ENCODE results near the gene FUT9. TPM values are rescaled to one million over a fixed set of nuclear protein-coding genes. Genes with fewer than 3 reads are reported as not detected.

The FUT9 gene
- polyA plus RNA-seq, 2 of the 4 experiments (the other 2 are of a cell fraction): not detected

GRCh38 chr6:96065213-96065612 lies 49.4 kb downstream of the FUT9 start:
- FAIRE-seq (no peak), ATAC-seq (no peak), DNase-seq (ENCODE audit: low read depth in 1 of 2, low spot score in 1 of 2) (no peak)
- WGBS (ENCODE audit: missing lambda C conversion rate): 4% methylated on average over 2 of the region's 2 CpGs
- TF ChIP-seq GATA3 (IDR thresholded peaks at IDR 0.05; ENCODE audit: borderline replicate concordance): no peak
- TF ChIP-seq ZFP36 (IDR thresholded peaks at IDR 0.05; ENCODE audit: borderline replicate concordance, partially characterized antibody): no peak
- TF ChIP-seq BHLHE40 (IDR thresholded peaks at IDR 0.05; ENCODE audit: low read depth, low read length): no peak
- TF ChIP-seq SREBF2 (IDR thresholded peaks at IDR 0.05): no peak
- no peak for TF ChIP-seq JUN (IDR thresholded peaks at IDR 0.05)
- no peak for TF ChIP-seq CEBPB (IDR thresholded peaks at IDR 0.05)
- TF ChIP-seq RAD21 (conservative IDR thresholded peaks at IDR 0.05 in 1 of 2, IDR thresholded peaks at IDR 0.05 in 1 of 2): no peak
- no peak for TF ChIP-seq ZNF302 (CRISPR knock-in tag; IDR thresholded peaks at IDR 0.05)
- no peak for TF ChIP-seq HOXA7 (CRISPR knock-in tag; IDR thresholded peaks at IDR 0.05)
- TF ChIP-seq, protein P1, sequence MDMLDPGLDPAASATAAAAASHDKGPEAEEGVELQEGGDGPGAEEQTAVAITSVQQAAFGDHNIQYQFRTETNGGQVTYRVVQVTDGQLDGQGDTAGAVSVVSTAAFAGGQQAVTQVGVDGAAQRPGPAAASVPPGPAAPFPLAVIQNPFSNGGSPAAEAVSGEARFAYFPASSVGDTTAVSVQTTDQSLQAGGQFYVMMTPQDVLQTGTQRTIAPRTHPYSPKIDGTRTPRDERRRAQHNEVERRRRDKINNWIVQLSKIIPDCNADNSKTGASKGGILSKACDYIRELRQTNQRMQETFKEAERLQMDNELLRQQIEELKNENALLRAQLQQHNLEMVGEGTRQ (IDR thresholded peaks at IDR 0.05): no peak
- no peak for TF ChIP-seq MAZ (IDR thresholded peaks at IDR 0.05; ENCODE audit: borderline replicate concordance, low read depth, low read length)
- TF ChIP-seq RARB (CRISPR knock-in tag; IDR thresholded peaks at IDR 0.05): no peak
- TF ChIP-seq JUNB (IDR thresholded peaks at IDR 0.05): no peak
- TF ChIP-seq ESRRA (IDR thresholded peaks at IDR 0.05; ENCODE audit: borderline replicate concordance, low read length): no peak
- no peak for TF ChIP-seq NR3C1 (IDR thresholded peaks at IDR 0.05)
- no peak for TF ChIP-seq ELK1 (IDR thresholded peaks at IDR 0.05; ENCODE audit: low read depth, low read length)
- no peak overlapping the region for H3K4me2 ChIP-seq
- H3K4me1 ChIP-seq: no peaks in the 10 kb centered on the region
- ChIA-PET CTCF (no interaction called here), POLR2A (no interaction called here)
- no peak overlapping the region for H3K27ac ChIP-seq
- no peak overlapping the region for H3K4me3 ChIP-seq
- no peaks in the 10 kb centered on the region for H3K9me3 ChIP-seq

DNA sequence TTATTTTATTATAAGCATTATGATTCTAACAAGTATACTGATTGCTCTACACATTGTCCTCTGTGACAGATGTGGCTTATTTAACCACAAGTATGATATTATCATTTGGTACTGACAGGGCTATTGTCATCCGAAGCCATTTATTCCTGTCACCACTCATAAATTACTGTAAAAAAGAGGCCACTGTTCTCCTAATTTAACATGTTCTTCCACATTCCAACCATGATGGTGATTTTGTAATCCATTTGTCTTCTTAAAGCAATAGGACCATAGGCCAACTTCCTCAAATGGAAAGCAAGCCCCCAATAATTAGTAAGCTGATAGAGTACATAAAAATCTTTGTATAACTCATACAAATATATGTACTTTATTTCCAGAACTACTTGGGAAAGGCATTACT lies 50.6 kb downstream of the FUT9 start:
- 79% methylated on average over 1 of the region's 1 CpG for WGBS (ENCODE audit: missing lambda C conversion rate)
- ChIA-PET CTCF (no interaction called here), POLR2A (no interaction called here)
- ATAC-seq: no peak
- no peak for DNase-seq (ENCODE audit: low read depth in 1 of 2, low spot score in 1 of 2)
- no peak for FAIRE-seq
- Histone ChIP-seq H3K9me3 (no peaks in the 10 kb centered on the region), H3K27ac (no peak overlapping the region), H3K4me3 (no peak overlapping the region), H3K4me1 (no peaks in the 10 kb centered on the region), H3K4me2 (no peak overlapping the region)
- TF ChIP-seq ZNF302 (CRISPR knock-in tag; IDR thresholded peaks at IDR 0.05) (no peak), SMC3 (IDR thresholded peaks at IDR 0.05) (no peak), HDAC2 (IDR thresholded peaks at IDR 0.05) (no peak), MAFK (IDR thresholded peaks at IDR 0.05; ENCODE audit: partially characterized antibody) (no peak), HOXB13 (CRISPR knock-in tag; IDR thresholded peaks at IDR 0.05; ENCODE audit: low read depth) (no peak), KDM5A (IDR thresholded peaks at IDR 0.05) (no peak), RAD21 (conservative IDR thresholded peaks at IDR 0.05 in 1 of 2, IDR thresholded peaks at IDR 0.05 in 1 of 2) (no peak), FOSL2 (IDR thresholded peaks at IDR 0.05) (no peak), FOSL2 (CRISPR knock-in tag; IDR thresholded peaks at IDR 0.05) (no peak), TP53 (CRISPR knock-in tag; IDR thresholded peaks at IDR 0.05) (no peak), TFCP2L1 (CRISPR knock-in tag; IDR thresholded peaks at IDR 0.05) (no peak), NFE2L2 (conservative IDR thresholded peaks at IDR 0.05; ENCODE audit: low read length) (no peak), HEYL (CRISPR knock-in tag; IDR thresholded peaks at IDR 0.05) (no peak), ZSCAN20 (CRISPR knock-in tag; IDR thresholded peaks at IDR 0.05) (no peak), RCOR1 (IDR thresholded peaks at IDR 0.05; ENCODE audit: low read depth, low read length) (no peak)
- TF ChIP-seq, protein P2, sequence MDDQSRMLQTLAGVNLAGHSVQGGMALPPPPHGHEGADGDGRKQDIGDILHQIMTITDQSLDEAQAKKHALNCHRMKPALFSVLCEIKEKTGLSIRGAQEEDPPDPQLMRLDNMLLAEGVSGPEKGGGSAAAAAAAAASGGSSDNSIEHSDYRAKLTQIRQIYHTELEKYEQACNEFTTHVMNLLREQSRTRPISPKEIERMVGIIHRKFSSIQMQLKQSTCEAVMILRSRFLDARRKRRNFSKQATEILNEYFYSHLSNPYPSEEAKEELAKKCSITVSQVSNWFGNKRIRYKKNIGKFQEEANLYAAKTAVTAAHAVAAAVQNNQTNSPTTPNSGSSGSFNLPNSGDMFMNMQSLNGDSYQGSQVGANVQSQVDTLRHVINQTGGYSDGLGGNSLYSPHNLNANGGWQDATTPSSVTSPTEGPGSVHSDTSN (IDR thresholded peaks at IDR 0.05): no peak

All from A549 (cell line).